Measurements from ENCODE around the gene KCNC3.
"Not testable (repeated sequence)": the region's sequence is repeated elsewhere in the genome, so short reads cannot be mapped to it uniquely, and the experiment has no call there.

The KCNC3 gene

GRCh38 chr19:50344661-50345318, 15.6 kb upstream of the KCNC3 start:
- TF ChIP-seq CTCF (IDR thresholded peaks at IDR 0.05; ENCODE audit: insufficient read depth, low read length, poor library complexity, severe bottlenecking), result no peak
- DNase-seq (ENCODE audit: extremely low read depth, insufficient read length), result peak; percentile 90
- peak overlapping the region; percentile 77 for H3K4me3 ChIP-seq (replicated peaks; ENCODE audit: low read depth, low read length)

GRCh38 chr19:50341091-50341564, 12.0 kb upstream of the KCNC3 start:
- Histone ChIP-seq H3K27me3 (replicated peaks; ENCODE audit: control insufficient read depth, insufficient read depth, low read length) (no peaks in the 10 kb centered on the region), H3K36me3 (ENCODE audit: control insufficient read depth, insufficient read depth, low read length) (peaks cover 13% of the 10 kb centered on the region), H3K4me3 (replicated peaks; ENCODE audit: low read depth, low read length) (peak overlapping the region; percentile 50)
- no peak for TF ChIP-seq CTCF (IDR thresholded peaks at IDR 0.05; ENCODE audit: insufficient read depth, low read length, poor library complexity, severe bottlenecking)
- peak; percentile 80 for DNase-seq (ENCODE audit: extremely low read depth, insufficient read length)

More at GRCh38 chr19:50344661-50345318, 15.6 kb upstream of the KCNC3 start:
- no peaks in the 10 kb centered on the region for H3K36me3 ChIP-seq (ENCODE audit: control insufficient read depth, insufficient read depth, low read length)
- no peaks in the 10 kb centered on the region for H3K27me3 ChIP-seq (replicated peaks; ENCODE audit: control insufficient read depth, insufficient read depth, low read length)

GRCh38 chr19:50340331-50340730, 11.2 kb upstream of the KCNC3 start:
- no peak for DNase-seq (ENCODE audit: extremely low read depth, insufficient read length)
- Histone ChIP-seq H3K36me3 (ENCODE audit: control insufficient read depth, insufficient read depth, low read length) (peaks cover 13% of the 10 kb centered on the region), H3K27me3 (replicated peaks; ENCODE audit: control insufficient read depth, insufficient read depth, low read length) (no peaks in the 10 kb centered on the region), H3K4me3 (replicated peaks; ENCODE audit: low read depth, low read length) (peak overlapping the region; percentile 12; the same call in 1 of the 2 replicates)
- no peak for TF ChIP-seq CTCF (IDR thresholded peaks at IDR 0.05; ENCODE audit: insufficient read depth, low read length, poor library complexity, severe bottlenecking)

- DNase-seq (ENCODE audit: extremely low read depth, insufficient read length); H3K27me3 ChIP-seq (replicated peaks; ENCODE audit: control insufficient read depth, insufficient read depth, low read length); H3K4me3 ChIP-seq (replicated peaks; ENCODE audit: low read depth, low read length): not testable (repeated sequence)
- peaks cover 20% of the 10 kb centered on the region for H3K36me3 ChIP-seq (ENCODE audit: control insufficient read depth, insufficient read depth, low read length)
Observed at GRCh38 chr19:50337031-50337430, 7.9 kb upstream of the KCNC3 start.

GRCh38 chr19:50334741-50335421, 5.7 kb upstream of the KCNC3 start:
- no peak for TF ChIP-seq CTCF (IDR thresholded peaks at IDR 0.05; ENCODE audit: insufficient read depth, low read length, poor library complexity, severe bottlenecking)
- H3K36me3 ChIP-seq (ENCODE audit: control insufficient read depth, insufficient read depth, low read length), result peaks cover 20% of the 10 kb centered on the region
- no peaks in the 10 kb centered on the region for H3K27me3 ChIP-seq (replicated peaks; ENCODE audit: control insufficient read depth, insufficient read depth, low read length)
- no peak for DNase-seq (ENCODE audit: extremely low read depth, insufficient read length)
- no peak overlapping the region for H3K4me3 ChIP-seq (replicated peaks; ENCODE audit: low read depth, low read length)
